ENCODE data around the gene CNDP1. TPM values are rescaled to one million over a fixed set of nuclear protein-coding genes. Genes with fewer than 3 reads are reported as not detected.

CNDP1 gene
- polyA plus RNA-seq, 3 donors, result not detected

- H3K9me3 Mint-ChIP-seq, result peaks cover 0 to 4% (median 0%) of the 10 kb centered on the region in 7 donors
- H3K79me2 ChIP-seq (ENCODE audit: insufficient read depth, low read length), result peaks cover 59% of the 10 kb centered on the region
- H3K9ac ChIP-seq (ENCODE audit: insufficient read depth, low read length, poor library complexity, severe bottlenecking), result no peak overlapping the region
- DNase-seq, result no peak
- no peak for TF ChIP-seq CTCF (IDR thresholded peaks at IDR 0.05)
- H2AFZ ChIP-seq (ENCODE audit: insufficient read depth, low read depth, low read length, poor library complexity, severe bottlenecking), result no peak overlapping the region
- no peak overlapping the region for H3K27ac ChIP-seq (ENCODE audit: low read depth in 1 of 2, low read length in 2 of 2)
- intact Hi-C loops (cut with micrococcal nuclease), result no loop called here
- H3K4me1 Mint-ChIP-seq, result peaks cover 39% of the 10 kb centered on the region
- WGBS (ENCODE audit: insufficient coverage), result no CpG with 5 or more reads among the region's 1 CpG
- no peak overlapping the region for H3K27ac Mint-ChIP-seq
- H3K36me3 ChIP-seq (replicated peaks in 1 of 2; ENCODE audit: control insufficient read depth in 1 of 2, insufficient read depth in 2 of 2, low read length in 2 of 2), result no peaks in the 10 kb centered on the region
- no peaks in the 10 kb centered on the region for H3K9me3 ChIP-seq (replicated peaks in 1 of 2; ENCODE audit: control insufficient read depth in 1 of 2, insufficient read depth in 1 of 2, low read length in 2 of 2)
- H3K27me3 ChIP-seq (ENCODE audit: control insufficient read depth in 2 of 2, insufficient read depth in 2 of 2, low read length in 2 of 2), result no peaks in the 10 kb centered on the region
- peaks cover 44% of the 10 kb centered on the region for H4K20me1 ChIP-seq (ENCODE audit: insufficient read depth, low read length)
- H3K4me3 ChIP-seq (replicated peaks in 1 of 3; ENCODE audit: low read depth in 2 of 3, low read length in 3 of 3), result no peak overlapping the region
- H3K27me3 Mint-ChIP-seq (ENCODE audit: low read depth in 3 of 3), result no peaks in the 10 kb centered on the region
- H3K4me2 ChIP-seq (replicated peaks; ENCODE audit: extremely low read depth, low read length, poor library complexity, severe bottlenecking), result no peak overlapping the region
- H3K4me3 Mint-ChIP-seq, result no peak overlapping the region
- peaks cover 1 to 4% of the 10 kb centered on the region in 2 donors for H3K36me3 Mint-ChIP-seq
- peaks cover 7 to 8% of the 10 kb centered on the region in 2 donors for H3K4me1 ChIP-seq (ENCODE audit: control insufficient read depth in 1 of 2, insufficient read depth in 2 of 2, low read length in 2 of 2)
Measured at GRCh38 chr18:74610860-74611259, 76.6 kb downstream of the CNDP1 start.

- Mint-ChIP-seq H3K4me1 (peaks cover 39% of the 10 kb centered on the region), H3K27ac (no peak overlapping the region), H3K9me3 (peaks cover 0 to 4% (median 0%) of the 10 kb centered on the region in 7 donors), H3K4me3 (no peak overlapping the region), H3K27me3 (ENCODE audit: low read depth in 3 of 3) (no peaks in the 10 kb centered on the region), H3K36me3 (peaks cover 0 to 2% of the 10 kb centered on the region in 2 donors)
- DNase-seq, result no peak
- Histone ChIP-seq H3K9ac (ENCODE audit: insufficient read depth, low read length, poor library complexity, severe bottlenecking) (no peak overlapping the region), H3K4me3 (replicated peaks in 1 of 3; ENCODE audit: low read depth in 2 of 3, low read length in 3 of 3) (no peak overlapping the region), H2AFZ (ENCODE audit: insufficient read depth, low read depth, low read length, poor library complexity, severe bottlenecking) (no peak overlapping the region), H3K27ac (ENCODE audit: low read depth in 1 of 2, low read length in 2 of 2) (no peak overlapping the region), H3K4me2 (replicated peaks; ENCODE audit: extremely low read depth, low read length, poor library complexity, severe bottlenecking) (no peak overlapping the region), H3K4me1 (ENCODE audit: control insufficient read depth in 1 of 2, insufficient read depth in 2 of 2, low read length in 2 of 2) (peaks cover 7 to 8% of the 10 kb centered on the region in 2 donors), H3K27me3 (ENCODE audit: control insufficient read depth in 2 of 2, insufficient read depth in 2 of 2, low read length in 2 of 2) (no peaks in the 10 kb centered on the region), H4K20me1 (ENCODE audit: insufficient read depth, low read length) (peaks cover 46% of the 10 kb centered on the region), H3K9me3 (replicated peaks in 1 of 2; ENCODE audit: control insufficient read depth in 1 of 2, insufficient read depth in 1 of 2, low read length in 2 of 2) (no peaks in the 10 kb centered on the region), H3K36me3 (replicated peaks in 1 of 2; ENCODE audit: control insufficient read depth in 1 of 2, insufficient read depth in 2 of 2, low read length in 2 of 2) (no peaks in the 10 kb centered on the region), H3K79me2 (ENCODE audit: insufficient read depth, low read length) (peaks cover 53% of the 10 kb centered on the region)
- WGBS (ENCODE audit: insufficient coverage), result 92% methylated on average over 2 of the region's 4 CpGs
- intact Hi-C loops (cut with micrococcal nuclease), result no loop called here
- no peak for TF ChIP-seq CTCF (IDR thresholded peaks at IDR 0.05)
Measured at GRCh38 chr18:74611765-74612164, 77.5 kb downstream of the CNDP1 start.
